ENCODE results near the gene GATAD2A.
"Not testable (repeated sequence)": the region's sequence is repeated elsewhere in the genome, so short reads cannot be mapped to it uniquely, and the experiment has no call there.

The GATAD2A gene

GRCh38 chr19:19451429-19452242 is 46.2 kb downstream of the GATAD2A start:
- no peak for TF ChIP-seq CTCF (IDR thresholded peaks at IDR 0.05; ENCODE audit: low read depth, low read length, missing control alignments)
- H3K36me3 ChIP-seq (replicated peaks) = no peaks in the 10 kb centered on the region
- no peak for DNase-seq
- no peaks in the 10 kb centered on the region for H3K27me3 ChIP-seq (replicated peaks)
- no peak overlapping the region for H3K27ac ChIP-seq
- H3K4me3 ChIP-seq (ENCODE audit: low read depth, low read length) = no peak overlapping the region
- in situ Hi-C loops (cut with HindIII; ENCODE audit: low pct_ligation_motif_present, low sequenced_read_pairs) = no loop called here

- H3K27ac ChIP-seq = no peak overlapping the region
- no peak for DNase-seq
- no peak for TF ChIP-seq CTCF (IDR thresholded peaks at IDR 0.05; ENCODE audit: low read depth, low read length, missing control alignments)
- H3K4me3 ChIP-seq (ENCODE audit: low read depth, low read length) = no peak overlapping the region
- no peaks in the 10 kb centered on the region for H3K27me3 ChIP-seq (replicated peaks)
- H3K36me3 ChIP-seq (replicated peaks) = peaks cover 3% of the 10 kb centered on the region
- in situ Hi-C loops (cut with HindIII; ENCODE audit: low pct_ligation_motif_present, low sequenced_read_pairs) = no loop called here
Observed at GRCh38 chr19:19452243-19453124, 47.0 kb downstream of the GATAD2A start.

GRCh38 chr19:19453125-19453454 is 47.6 kb downstream of the GATAD2A start:
- Histone ChIP-seq H3K4me3 (ENCODE audit: low read depth, low read length) (no peak overlapping the region), H3K27ac (no peak overlapping the region), H3K27me3 (replicated peaks) (no peaks in the 10 kb centered on the region), H3K36me3 (replicated peaks) (peaks cover 3% of the 10 kb centered on the region)
- DNase-seq = no peak
- in situ Hi-C loops (cut with HindIII; ENCODE audit: low pct_ligation_motif_present, low sequenced_read_pairs) = no loop called here
- TF ChIP-seq CTCF (IDR thresholded peaks at IDR 0.05; ENCODE audit: low read depth, low read length, missing control alignments) = no peak

GRCh38 chr19:19455166-19455919 is 49.9 kb downstream of the GATAD2A start:
- H3K27me3 ChIP-seq (replicated peaks); H3K4me3 ChIP-seq (ENCODE audit: low read depth, low read length); H3K27ac ChIP-seq; in situ Hi-C loops (cut with HindIII; ENCODE audit: low pct_ligation_motif_present, low sequenced_read_pairs); DNase-seq; H3K36me3 ChIP-seq (replicated peaks): not testable (repeated sequence)

GRCh38 chr19:19457671-19458070 is 52.2 kb downstream of the GATAD2A start:
- Histone ChIP-seq H3K36me3 (replicated peaks) (peaks cover 3% of the 10 kb centered on the region), H3K4me3 (ENCODE audit: low read depth, low read length) (no peak overlapping the region), H3K27ac (peak overlapping the region; percentile 20), H3K27me3 (replicated peaks) (no peaks in the 10 kb centered on the region)
- DNase-seq = no peak
- in situ Hi-C loops (cut with HindIII; ENCODE audit: low pct_ligation_motif_present, low sequenced_read_pairs) = no loop called here
- no peak for TF ChIP-seq CTCF (IDR thresholded peaks at IDR 0.05; ENCODE audit: low read depth, low read length, missing control alignments)

Measured in brain microvascular endothelial cell (primary cell).